DOHH2 (cell line): ENCODE measurements around the gene SV2A.
"Not testable (repeated sequence)": the region's sequence is repeated elsewhere in the genome, so short reads cannot be mapped to it uniquely, and the experiment has no call there.

ENCODE experiments used
- CTCF ChIP-seq: fragments of 200-600 bp; sonication (generic); IDR thresholded peaks from one replicate; pipeline ENCODE4 v1.5.1; 2014; ENCODE audit warnings: antibody characterized with exemption, mild to moderate bottlenecking, low read depth, low read length; ENCODE audit not compliant: poor library complexity, severe bottlenecking
- EZH2phosphoT487 ChIP-seq: fragments of 200-600 bp; sonication (generic); IDR thresholded peaks from 2 replicates; pipeline ENCODE4 v1.6.1; 2017; ENCODE audit warnings: borderline replicate concordance, mild to moderate bottlenecking, antibody characterized with exemption, low read length, moderate library complexity, mixed read lengths

DNA sequence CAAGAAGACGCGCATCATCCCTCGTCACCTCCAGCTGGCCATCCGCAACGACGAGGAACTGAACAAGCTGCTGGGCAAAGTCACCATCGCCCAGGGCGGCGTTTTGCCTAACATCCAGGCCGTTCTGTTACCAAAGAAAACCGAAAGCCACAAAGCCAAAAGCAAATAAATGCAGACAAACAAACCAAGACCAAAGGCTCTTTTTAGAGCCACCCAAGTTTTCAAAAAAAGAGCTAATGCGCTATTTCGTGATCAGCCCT is 30.5 kb downstream of the SV2A start:
- TF ChIP-seq CTCF, EZH2phosphoT487: not testable (repeated sequence)
